Neural cell (in vitro differentiated cells): ENCODE results near the gene NUDCD2.

Experiments used
- EP300 ChIP-seq: fragments of 450-650 bp; conservative IDR thresholded peaks from 2 replicates; pipeline ENCODE4 v1.6.1; 2014; ENCODE audit warnings: antibody characterized with exemption, mild to moderate bottlenecking, moderate library complexity; ENCODE audit not compliant: poor library complexity, severe bottlenecking
- EZH2 ChIP-seq: fragments of 200-600, 300-800 bp; shearing (Covaris generic), sonication (generic); IDR thresholded peaks from 2 replicates; pipeline ENCODE4 v1.6.1; 2014; ENCODE audit warnings: antibody characterized with exemption, low read length, borderline replicate concordance, mild to moderate bottlenecking; ENCODE audit not compliant: insufficient read depth, poor library complexity, severe bottlenecking
- RAD21 ChIP-seq: fragments of 450-650 bp; conservative IDR thresholded peaks from 2 replicates; pipeline ENCODE4 v1.6.1; 2014; ENCODE audit warnings: antibody characterized with exemption, mild to moderate bottlenecking, moderate library complexity
- TAF1 ChIP-seq: IDR thresholded peaks from 2 replicates; pipeline ENCODE4 v1.6.1; 2012; ENCODE audit warnings: low read depth
- TF ChIP-seq, protein P1 (sequence below): fragments of 450-650 bp; IDR thresholded peaks from 2 replicates; pipeline ENCODE4 v1.5.1; 2014; ENCODE audit warnings: antibody characterized with exemption, mild to moderate bottlenecking, moderate library complexity; ENCODE audit not compliant: poor library complexity, severe bottlenecking
- TF ChIP-seq, protein P2 (sequence below): IDR thresholded peaks from 2 replicates; pipeline ENCODE4 v1.6.1; 2012; ENCODE audit warnings: borderline replicate concordance

DNA sequence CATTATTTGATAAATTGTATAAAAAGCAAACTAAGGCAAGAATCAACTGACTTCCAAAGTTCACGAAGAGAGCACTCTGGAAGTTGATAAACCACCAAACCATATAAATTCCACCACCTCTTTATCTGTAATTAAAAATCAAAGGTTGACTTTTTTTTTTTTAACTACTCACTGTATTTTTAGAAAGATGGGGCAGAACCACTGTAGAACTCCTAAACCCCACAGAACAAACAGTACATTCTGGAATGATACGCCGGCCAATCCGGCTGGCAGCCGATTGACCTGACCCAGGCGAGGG lies 22.9 kb downstream of the NUDCD2 start:
- TF ChIP-seq EP300 (no peak), EZH2 (no peak), TAF1 (no peak), RAD21 (no peak)
- TF ChIP-seq, protein P1, sequence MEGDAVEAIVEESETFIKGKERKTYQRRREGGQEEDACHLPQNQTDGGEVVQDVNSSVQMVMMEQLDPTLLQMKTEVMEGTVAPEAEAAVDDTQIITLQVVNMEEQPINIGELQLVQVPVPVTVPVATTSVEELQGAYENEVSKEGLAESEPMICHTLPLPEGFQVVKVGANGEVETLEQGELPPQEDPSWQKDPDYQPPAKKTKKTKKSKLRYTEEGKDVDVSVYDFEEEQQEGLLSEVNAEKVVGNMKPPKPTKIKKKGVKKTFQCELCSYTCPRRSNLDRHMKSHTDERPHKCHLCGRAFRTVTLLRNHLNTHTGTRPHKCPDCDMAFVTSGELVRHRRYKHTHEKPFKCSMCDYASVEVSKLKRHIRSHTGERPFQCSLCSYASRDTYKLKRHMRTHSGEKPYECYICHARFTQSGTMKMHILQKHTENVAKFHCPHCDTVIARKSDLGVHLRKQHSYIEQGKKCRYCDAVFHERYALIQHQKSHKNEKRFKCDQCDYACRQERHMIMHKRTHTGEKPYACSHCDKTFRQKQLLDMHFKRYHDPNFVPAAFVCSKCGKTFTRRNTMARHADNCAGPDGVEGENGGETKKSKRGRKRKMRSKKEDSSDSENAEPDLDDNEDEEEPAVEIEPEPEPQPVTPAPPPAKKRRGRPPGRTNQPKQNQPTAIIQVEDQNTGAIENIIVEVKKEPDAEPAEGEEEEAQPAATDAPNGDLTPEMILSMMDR, result no peak
- TF ChIP-seq, protein P2, sequence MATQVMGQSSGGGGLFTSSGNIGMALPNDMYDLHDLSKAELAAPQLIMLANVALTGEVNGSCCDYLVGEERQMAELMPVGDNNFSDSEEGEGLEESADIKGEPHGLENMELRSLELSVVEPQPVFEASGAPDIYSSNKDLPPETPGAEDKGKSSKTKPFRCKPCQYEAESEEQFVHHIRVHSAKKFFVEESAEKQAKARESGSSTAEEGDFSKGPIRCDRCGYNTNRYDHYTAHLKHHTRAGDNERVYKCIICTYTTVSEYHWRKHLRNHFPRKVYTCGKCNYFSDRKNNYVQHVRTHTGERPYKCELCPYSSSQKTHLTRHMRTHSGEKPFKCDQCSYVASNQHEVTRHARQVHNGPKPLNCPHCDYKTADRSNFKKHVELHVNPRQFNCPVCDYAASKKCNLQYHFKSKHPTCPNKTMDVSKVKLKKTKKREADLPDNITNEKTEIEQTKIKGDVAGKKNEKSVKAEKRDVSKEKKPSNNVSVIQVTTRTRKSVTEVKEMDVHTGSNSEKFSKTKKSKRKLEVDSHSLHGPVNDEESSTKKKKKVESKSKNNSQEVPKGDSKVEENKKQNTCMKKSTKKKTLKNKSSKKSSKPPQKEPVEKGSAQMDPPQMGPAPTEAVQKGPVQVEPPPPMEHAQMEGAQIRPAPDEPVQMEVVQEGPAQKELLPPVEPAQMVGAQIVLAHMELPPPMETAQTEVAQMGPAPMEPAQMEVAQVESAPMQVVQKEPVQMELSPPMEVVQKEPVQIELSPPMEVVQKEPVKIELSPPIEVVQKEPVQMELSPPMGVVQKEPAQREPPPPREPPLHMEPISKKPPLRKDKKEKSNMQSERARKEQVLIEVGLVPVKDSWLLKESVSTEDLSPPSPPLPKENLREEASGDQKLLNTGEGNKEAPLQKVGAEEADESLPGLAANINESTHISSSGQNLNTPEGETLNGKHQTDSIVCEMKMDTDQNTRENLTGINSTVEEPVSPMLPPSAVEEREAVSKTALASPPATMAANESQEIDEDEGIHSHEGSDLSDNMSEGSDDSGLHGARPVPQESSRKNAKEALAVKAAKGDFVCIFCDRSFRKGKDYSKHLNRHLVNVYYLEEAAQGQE, result no peak
